D341Med (cell line): Measurements from ENCODE around the gene TEX12.

Experiments used
- DNase-seq: peaks from one replicate; pipeline ENCODE4 v3.0.0; 2012; ENCODE audit warnings: low spot score

The TEX12 gene

GRCh38 chr11:112211536-112211935, 44.4 kb downstream of the TEX12 start:
- no peak for DNase-seq

GRCh38 chr11:112212290-112212689, 45.1 kb downstream of the TEX12 start:
- DNase-seq = no peak

- no peak for DNase-seq
These were observed 45.5 kb downstream of the TEX12 start for GRCh38 chr11:112212710-112213109.

- DNase-seq = no peak
These were observed 46.6 kb downstream of the TEX12 start for GRCh38 chr11:112213753-112214152.

GRCh38 chr11:112215621-112216020, 48.4 kb downstream of the TEX12 start:
- DNase-seq = no peak

GRCh38 chr11:112216561-112217105, 49.5 kb downstream of the TEX12 start:
- DNase-seq = no peak

- DNase-seq = peak; percentile 72
These were observed 52.5 kb downstream of the TEX12 start for GRCh38 chr11:112219476-112220232.

GRCh38 chr11:112221274-112221835, 54.2 kb downstream of the TEX12 start:
- DNase-seq = no peak
